HG03103 (cell line): Measurements from ENCODE around the gene SCML1.
"Not testable (repeated sequence)": the region's sequence is repeated elsewhere in the genome, so short reads cannot be mapped to it uniquely, and the experiment has no call there.

Experiments
- ATAC-seq: cut with Tn5 transposase; IDR thresholded peaks from one replicate; pipeline ENCODE4 v1.9.1; 2021; ENCODE audit warnings: low read depth; ENCODE audit not compliant: unreplicated experiment

The SCML1 gene

DNA sequence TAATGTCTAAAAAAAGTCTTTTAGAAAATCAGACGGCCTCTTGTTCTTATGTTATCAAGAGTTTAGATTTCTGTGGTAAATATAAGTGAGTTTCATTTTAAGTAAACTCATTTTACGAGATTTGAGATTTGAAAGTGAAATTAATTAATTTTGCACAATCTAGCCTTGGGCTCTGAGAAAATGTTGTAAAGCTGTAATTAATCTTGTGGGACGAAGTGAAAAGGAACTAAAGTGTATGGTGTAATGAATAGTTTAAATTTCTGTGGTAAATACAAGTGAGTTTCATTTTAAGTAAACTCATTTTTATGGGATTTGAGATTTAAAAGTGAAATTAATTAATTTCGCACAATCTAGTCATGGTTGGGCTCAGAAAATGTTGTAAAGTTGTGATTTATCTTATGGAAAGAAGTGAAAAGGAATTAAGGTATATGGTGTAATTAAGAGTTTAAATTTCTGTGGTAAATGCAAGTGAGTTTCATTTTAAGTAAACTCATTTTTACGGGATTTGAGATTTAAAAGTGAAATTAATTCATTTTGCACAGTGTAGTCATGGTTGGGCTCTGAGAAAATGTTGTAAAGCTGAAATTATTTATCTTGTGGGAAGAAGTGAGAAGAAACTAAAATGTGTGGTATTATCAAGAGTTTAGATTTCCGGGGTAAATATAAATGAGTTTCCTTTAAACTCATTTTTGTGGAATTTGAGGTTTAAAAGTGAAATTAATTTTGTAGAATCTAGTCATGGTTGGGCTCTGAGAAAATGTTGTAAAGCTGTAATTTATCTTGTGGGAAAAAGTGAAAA is 1.6 kb downstream of the SCML1 start:
- no peak for ATAC-seq

DNA sequence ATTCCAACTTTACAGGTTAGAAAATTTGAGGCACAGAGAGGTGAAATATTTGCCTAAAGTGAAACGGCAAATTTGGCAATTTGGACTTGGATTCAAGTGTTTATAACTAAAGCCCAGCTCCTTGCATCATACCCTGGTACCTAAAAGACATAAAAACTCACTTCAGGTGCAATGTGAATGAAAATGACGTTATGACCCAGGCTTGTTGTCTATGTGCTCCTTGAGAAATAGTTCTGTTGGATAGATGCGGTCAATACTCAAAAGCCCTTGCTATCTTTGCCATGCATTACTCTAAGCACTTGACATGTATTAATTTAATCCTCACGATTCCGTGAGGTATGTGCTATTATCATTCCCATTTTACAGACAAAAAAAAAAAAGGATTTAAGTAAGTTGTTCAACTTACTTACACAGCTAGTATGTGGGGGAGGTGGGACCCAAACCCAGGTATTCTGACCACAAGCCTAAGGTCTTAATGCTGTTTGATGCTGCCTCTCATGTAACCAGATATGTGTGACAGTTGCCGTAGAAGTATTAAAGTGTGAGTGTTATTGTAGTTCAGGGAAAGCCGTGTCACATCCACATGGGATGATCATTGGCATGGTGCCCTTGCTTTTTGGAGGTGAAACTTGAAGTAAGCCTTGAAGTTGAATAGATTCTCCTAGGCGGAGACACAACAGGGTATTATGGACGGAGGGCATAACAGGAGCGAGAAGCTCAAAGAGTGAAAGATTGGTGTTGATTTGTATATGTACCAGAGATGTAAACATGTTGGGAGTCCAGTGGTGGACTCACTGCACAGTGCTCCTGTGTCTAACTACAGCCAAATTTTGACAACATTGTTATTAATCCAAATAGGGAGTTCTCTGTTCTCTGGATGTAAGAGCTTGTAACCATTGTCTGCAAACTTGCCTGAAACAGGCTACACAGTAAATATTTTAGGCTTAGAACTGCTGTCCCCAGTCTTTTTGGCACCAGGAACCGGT is 3.1 kb downstream of the SCML1 start:
- no peak for ATAC-seq

DNA sequence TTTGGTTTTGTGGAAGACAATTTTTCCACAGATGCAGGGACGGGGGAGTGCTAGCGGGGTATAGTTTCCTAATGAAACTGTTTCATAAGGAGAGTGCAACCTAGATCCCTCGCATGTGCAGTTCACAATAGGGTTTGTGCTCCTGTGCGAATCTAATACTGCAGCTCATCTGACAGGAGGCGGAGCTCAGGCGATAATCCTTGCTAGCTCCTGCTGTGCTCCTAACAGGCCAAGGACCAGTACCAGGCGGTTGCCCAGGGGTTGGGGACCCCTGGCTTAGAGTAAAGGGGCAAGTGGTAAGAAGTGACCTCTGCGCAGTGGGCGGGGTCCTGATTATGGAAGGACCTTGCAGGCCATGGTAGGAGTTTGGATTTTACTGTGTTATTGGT is 3.8 kb downstream of the SCML1 start:
- ATAC-seq, result no peak

DNA sequence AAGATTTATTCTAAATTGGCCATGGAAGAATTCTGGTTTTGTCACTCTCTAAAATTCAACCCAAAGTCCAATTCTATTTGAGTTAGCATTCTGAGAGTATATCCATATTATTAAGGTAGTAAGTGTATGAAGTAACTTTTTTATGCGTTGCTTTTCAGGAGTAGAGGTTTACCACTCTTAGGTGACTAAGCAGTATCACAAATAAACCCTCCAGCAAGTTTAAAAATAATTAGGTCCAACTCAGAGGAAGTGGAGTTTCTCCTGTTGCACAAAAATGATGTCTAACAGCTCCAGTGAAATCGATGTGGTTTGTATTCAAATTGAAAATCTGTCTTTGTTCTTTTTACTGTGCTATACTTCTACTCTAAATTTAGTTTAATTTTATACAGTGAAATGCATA is 6.6 kb downstream of the SCML1 start:
- no peak for ATAC-seq

DNA sequence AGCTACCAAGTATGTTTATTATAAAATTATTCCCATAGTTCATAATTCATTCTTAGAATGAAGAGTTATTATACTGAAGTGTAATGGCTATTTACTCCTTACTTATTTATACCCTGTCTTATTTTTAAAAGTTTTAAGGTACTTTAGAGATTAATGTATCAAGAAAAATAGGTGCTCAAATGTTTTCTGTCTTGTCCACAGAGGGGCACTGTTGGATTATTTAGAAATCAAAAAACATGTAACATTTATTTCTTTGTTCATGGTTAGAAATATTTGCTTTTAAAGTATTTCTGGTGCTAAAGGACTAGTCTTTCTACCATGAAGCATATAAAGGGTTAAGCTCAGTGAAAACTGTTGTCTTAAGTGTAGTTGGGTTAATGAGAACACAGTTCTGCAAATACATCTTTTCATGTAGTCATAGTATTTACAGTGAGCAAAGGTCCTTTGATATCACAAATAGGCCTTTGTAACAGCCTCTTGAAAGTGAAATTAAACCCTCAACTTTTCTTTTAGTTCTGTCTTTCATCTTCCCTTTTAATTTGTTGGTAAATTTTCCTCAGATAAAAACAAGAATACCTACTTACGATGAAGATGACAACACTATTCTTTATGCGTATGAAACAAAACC is 7.7 kb downstream of the SCML1 start:
- no peak for ATAC-seq

DNA sequence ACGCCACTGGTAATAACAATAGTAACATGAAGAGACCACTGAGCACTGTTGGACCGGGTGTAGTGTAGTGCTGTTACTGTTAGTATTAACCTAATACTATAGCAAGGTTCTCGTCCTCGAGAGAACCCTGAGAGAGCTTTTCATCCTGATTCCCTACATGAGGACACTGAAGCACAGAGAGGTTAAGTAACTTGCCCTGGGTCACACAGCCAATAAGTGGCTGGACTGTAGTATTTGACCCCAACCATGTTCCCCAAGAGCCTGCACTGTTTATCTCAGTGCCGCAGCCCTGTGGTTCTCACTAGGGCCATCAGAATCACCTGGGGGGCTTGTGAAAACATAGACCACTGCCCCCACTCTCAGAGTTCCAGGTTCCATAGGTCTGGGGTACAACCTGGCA is 10.4 kb downstream of the SCML1 start:
- ATAC-seq, result no peak

DNA sequence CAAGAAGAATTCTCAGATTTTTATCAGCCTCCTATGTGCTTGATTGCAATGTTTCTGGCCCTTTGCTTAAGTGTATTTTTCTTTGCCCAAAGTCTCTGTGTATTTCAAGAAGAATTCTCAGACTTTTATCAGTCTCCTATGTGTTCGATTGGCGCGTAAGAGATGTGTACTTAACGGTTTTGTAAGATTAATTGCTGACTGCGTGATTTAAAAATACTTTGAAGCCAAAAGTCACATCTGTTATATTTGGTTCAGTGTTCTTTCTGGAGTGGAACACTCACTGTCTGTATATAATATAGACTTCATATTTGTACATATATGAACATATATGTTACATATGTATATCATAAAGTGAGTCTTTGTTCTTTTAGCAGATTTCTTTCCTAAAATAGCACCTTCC is 11.4 kb downstream of the SCML1 start:
- ATAC-seq, result no peak

DNA sequence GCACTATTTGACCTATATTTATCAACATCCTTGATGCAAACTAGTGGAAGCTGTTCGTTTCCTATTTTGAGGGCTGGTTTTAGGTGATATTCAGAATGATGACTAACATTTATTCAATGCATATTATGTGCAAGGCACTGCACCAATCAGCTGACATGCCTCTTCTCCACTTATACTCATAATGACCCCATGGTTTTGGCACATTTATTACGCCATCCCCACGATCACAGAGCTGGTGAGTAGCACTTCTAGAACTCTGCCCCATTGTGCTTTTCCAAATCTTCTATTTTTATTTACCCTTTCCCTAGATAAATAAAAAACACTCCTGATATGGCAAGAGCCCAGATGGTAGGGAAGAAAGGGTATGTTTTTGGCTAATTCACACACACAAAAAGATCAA is 13.1 kb downstream of the SCML1 start:
- ATAC-seq, result no peak

DNA sequence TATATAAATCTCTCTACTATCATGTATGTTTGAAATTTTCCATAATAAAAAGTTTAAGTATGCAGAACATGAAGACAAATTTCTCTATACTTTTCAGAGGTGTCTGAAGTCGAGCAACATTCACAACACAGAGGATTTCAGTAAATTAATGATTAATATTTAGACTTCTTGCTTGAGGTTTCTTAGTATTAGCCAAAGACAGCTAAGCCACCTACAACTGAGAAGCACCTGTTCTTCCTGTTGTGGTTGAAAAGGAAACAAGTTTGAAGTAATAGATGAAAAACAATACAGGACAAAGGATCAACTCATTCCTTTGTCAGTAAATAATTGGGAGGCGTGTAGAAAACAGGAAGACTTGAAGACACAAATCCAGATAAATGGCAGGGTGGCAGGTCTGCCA is 21.1 kb downstream of the SCML1 start:
- ATAC-seq, result no peak

DNA sequence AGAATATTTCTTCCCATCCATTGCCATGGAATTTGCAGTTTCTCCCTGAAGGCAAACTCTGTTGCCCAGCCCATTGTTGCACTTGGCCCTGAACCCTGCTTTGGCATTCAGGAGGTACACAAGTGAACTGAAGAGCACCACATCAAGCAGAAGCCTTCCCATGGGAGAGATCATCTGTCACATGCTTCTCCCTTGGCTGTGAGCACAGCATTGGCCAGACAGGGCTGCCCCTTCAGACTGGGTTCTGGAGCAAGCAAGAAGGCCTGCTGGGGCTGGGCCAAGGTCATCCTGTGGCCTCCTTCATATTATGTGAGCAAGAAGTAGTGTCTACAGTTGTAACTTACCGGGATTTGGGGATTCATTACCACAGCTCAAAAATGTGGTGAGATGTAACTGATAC is 22.7 kb downstream of the SCML1 start:
- no peak for ATAC-seq

DNA sequence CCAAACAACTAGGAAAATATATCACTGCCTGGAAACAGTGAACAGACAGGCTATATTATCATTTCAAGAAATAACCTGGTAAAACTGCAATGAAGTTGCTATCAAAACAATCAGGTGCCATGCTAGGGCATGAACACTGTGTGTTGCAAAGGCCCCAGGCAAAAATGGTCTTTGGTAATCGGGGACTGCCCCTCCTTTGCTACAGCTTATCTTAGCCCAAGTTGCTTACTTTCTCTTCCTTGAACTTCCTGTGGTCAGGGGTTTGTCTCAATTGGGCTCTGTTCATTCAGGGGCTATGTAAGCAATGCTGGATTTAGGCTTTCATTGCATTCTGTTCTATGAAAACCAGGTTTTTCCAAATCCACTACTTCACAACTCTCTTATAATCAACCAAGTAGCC is 30.4 kb downstream of the SCML1 start:
- ATAC-seq, result no peak

DNA sequence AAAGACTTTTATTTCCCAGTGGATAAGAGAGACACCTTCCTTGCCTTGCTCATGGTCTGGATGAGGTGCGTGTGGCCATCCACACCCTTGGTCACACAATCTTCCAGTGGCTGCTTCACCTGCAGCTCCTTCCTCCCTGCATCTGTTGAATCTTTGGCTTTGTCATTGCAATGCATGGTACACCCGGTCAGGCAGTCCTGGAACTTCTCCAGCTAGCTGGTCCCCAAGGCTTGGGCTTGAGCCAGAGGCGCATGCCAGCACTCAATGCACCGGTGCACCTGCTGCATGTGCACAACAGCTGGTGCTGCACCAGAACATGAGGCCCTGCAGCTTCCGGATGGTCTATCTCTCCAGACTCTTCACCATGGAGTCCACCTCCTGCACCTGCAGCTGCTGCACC is 31.7 kb downstream of the SCML1 start:
- no peak for ATAC-seq

DNA sequence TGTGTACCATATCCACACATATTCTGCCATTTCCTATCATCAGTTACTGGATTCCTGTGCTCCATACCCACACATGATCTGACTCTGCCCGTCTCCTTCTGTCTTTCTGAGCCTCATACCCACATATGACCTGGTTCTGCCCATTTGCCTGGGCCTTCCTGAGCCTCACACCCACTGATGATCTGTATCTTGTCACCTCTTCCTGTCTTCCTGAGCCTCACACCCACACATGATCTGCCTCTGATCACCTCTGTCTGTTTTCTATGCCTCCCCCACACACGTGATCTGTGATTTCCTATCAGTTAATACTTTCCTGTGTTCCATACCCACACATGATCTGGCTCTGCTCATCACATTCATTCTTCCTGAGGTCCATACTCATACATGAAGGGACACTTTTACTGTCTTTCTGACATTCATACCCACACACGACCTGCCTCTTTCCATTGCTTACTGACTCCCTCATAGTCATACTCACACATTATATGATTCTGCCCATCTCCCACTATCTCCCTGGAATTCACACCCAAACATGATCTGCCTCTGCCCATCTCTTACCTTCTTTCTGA is 32.5 kb downstream of the SCML1 start:
- no peak for ATAC-seq

DNA sequence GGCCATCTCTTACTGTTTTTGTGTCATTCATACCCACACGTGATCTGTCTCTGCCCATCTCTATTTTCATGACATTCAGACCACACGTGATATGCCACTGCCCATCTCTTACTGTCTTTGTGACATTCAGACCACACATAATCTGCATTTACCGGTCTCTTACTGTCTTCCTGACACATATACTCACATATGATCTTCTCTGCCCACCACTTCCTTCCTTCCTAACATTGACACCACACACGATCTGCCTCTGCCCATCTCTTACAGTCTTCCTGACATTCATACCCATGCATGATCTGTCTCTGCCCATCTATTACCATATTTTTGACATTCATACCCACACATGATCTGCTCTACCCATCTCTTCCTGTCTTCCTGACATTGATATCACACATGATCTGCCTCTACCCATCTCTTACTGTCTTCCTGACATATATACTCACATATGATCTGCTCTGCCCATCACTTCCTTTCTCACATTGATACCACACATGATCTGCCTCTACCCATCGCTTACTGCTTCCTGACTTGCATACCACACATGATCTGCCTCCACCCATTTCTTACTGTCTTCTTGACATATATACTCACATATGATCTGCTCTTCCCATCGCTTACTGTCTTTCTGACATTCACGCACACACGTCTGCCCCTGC is 36.1 kb downstream of the SCML1 start:
- ATAC-seq, result no peak

DNA sequence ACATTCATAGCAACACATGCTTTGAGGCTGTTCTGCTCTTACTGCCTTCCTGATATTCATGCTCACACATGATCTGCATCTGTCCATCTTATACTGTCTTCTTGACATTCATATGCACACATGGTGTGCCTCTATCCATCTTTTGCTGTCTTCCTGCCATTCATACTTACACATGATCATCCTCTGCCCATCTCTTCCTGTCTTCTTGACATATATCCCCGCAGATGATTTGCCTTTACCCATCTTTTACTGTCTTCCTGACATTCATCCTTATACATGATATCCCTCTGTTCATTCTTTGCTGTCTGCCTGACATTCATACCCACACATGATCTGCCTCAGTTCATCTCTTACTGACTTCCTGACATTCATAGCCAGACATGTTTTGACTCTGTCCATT is 36.8 kb downstream of the SCML1 start:
- ATAC-seq, result no peak

DNA sequence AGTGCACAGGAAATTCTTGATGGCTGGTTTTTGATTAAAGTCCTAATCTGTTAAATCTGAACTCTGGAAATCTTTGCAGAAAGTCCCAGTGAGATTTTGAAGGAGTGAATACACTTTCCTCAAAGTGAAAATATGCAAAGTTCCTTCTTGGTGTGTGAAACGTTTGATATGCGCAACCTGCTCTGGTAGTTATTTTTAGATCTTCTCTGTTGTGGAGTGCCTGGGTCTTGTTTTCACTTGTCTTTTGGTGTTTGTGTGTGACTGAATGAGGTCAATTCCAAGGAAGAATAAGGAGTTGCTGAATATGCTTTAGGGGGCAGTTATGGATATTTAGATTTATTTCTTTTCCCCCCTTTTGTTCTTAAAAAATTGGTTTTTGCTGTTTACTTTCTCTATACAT is 41.7 kb downstream of the SCML1 start:
- no peak for ATAC-seq

DNA sequence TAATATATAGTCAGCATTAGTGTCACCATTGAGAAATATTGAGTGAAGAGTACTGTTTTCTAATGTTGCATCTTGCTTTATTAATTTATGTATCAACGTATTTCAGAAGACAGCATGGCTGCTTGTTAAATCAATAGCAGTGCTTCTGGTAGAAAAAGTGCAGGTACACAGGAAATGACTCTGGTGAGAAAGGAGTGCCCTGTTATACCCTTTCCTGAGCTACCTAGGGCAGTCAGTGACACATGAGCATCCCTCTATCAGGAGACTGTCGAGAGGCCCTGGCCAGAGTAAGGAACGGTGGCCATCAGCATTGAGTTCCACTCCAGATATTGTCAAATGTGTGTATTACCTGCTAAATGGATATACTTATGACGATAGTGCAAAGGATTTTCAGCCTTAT is 42.1 kb downstream of the SCML1 start:
- ATAC-seq, result no peak

DNA sequence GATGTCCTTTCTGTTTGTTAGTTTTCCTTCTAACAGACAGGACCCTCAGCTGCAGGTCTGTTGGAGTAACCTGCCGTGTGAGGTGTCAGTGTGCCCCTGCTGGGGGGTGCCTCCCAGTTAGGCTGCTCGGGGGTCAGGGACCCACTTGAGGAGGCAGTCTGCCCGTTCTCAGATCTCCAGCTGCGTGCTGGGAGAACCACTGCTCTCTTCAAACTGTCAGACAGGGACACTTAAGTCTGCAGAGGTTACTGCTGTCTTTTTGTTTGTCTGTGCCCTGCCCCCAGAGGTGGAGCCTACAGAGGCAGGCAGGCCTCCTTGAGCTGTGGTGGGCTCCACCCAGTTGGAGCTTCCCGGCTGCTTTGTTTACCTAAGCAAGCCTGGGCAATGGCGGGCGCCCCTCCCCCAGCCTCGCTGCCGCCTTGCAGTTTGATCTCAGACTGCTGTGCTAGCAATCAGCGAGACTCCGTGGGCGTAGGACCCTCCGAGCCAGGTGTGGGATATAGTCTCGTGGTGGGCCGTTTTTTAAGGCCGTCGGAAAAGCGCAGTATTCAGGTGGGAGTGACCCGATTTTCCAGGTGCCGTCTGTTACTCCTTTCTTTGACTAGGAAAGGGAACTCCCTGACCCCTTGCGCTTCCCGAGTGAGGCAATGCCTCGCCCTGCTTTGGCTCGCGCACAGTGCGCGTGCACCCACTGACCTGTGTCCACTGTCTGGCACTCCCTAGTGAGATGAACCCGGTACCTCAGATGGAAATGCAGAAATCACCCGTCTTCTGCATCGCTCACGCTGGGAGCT is 49.5 kb downstream of the SCML1 start:
- not testable (repeated sequence) for ATAC-seq

DNA sequence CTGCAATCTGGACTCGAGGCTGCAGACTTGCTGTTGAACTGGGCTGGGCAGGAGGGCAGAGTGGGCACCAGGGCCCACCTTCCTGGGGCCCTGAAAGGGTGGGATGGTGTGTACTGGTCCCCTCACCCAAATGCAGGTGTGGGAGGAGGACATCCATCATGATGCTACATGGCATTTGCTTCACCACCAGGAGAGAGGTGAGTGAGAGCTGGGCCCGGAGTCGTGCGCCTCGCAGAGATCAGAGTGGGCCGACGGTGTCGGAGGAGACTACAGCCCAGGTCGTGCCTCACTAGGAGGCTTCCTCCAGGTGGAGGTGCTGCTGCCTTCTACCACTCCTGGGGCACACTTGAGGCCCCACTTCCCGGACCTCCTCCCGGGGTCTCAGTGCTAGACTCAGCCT is 50.3 kb downstream of the SCML1 start:
- no peak for ATAC-seq

DNA sequence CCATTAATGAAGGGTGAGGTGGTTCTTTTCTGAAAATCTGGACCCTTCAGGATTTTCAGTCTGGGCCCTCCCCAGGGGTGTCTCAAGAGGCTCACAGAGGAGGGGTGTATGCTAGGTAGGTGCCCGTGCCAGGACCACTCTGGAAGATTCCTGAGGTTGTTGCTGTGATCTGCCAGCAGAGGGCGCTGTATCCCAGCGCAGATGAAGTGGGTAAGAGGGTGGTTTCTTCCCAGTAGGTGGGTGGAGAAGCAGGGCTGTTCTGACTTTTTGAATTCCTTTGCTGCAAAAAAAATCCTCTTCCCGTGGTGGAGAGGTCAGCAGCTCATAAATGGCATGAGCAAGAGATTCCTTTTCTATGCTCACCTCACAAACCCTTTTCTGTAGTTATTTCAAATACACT is 51.1 kb downstream of the SCML1 start:
- no peak for ATAC-seq
